Parathyroid adenoma (tissue), 2 donors: ENCODE measurements around the gene PIEZO1.

Source experiments
- H2AFZ ChIP-seq: fragments of 300-600 bp; sonication (generic); one replicate; pipeline ENCODE4 v1.7.0; 2017; ENCODE audit warnings: antibody characterized with exemption, mild to moderate bottlenecking
- H3K27ac ChIP-seq: fragments of 300-600 bp; sonication (generic); one replicate; pipeline ENCODE4 v1.7.0; 2017
- H3K27me3 ChIP-seq: fragments of 300-600 bp; sonication (generic); one replicate; pipeline ENCODE4 v1.7.0; 2017; ENCODE audit warnings: low read length; ENCODE audit not compliant: control insufficient read depth, insufficient read depth
- H3K36me3 ChIP-seq: fragments of 300-600 bp; sonication (generic); one replicate; pipeline ENCODE4 v1.7.0; 2017; ENCODE audit warnings: low read length; ENCODE audit not compliant: control insufficient read depth, insufficient read depth
- H3K4me1 ChIP-seq: fragments of 300-600 bp; sonication (generic); one replicate; pipeline ENCODE4 v1.7.0; 2017; ENCODE audit warnings: control low read depth
- H3K4me2 ChIP-seq: fragments of 300-600 bp; sonication (generic); one replicate; pipeline ENCODE4 v1.7.0; 2017; ENCODE audit warnings: low read length
- H3K4me3 ChIP-seq: fragments of 300-600 bp; sonication (generic); one replicate; pipeline ENCODE4 v1.7.0; 2017; ENCODE audit warnings: low read depth, low read length
- H3K79me2 ChIP-seq: fragments of 300-600 bp; sonication (generic); one replicate; pipeline ENCODE4 v1.7.0; 2017; ENCODE audit warnings: control low read depth
- H3K9ac ChIP-seq: fragments of 300-600 bp; sonication (generic); one replicate; pipeline ENCODE4 v1.7.0; 2017; ENCODE audit warnings: mild to moderate bottlenecking
- H3K9me3 ChIP-seq: fragments of 300-600 bp; sonication (generic); one replicate; pipeline ENCODE4 v1.7.0; 2017; ENCODE audit warnings: low read length; ENCODE audit not compliant: control insufficient read depth
- TF ChIP-seq, protein P1 (sequence below): fragments of 300-600 bp; sonication (generic); IDR thresholded peaks from one replicate; pipeline ENCODE4 v1.7.0; 2017; ENCODE audit warnings: antibody characterized with exemption, mild to moderate bottlenecking
- donor health status: primary hyperparathyroidism.

PIEZO1 gene

DNA sequence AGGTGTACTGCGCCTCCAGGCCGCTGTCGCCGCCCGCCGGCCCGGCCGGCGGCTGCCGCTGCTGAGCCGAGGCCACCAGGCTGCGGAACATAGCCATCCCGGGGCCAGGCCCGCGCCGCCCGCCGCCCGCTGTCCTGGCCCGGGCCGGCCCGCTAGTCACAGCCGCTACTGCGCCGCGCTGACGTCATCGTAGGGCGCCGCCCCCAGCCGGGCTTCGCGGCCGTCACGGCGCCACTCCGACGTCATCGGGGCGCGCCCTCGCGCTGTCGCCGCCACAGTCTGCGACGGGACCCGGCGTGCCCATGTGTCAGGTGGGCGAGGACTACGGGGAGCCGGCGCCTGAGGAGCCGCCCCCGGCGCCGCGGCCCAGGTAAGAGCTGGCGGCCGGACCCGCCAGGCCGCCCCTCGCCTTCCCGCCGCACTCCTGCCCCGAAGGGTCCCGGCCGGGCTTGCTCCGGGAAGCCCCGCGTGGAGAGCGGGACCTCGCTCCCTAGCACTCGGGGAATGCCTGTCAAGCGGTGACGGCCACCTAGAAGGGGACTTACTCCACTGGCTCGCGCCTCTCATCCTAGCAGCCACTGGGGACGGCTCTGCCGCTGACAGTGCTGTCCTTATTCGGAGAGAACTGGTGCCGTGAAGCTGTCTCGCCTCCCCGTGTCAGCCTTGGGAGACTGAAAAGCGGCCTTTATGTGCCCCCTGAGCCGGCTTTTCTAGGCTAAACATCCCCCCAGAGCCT is 78.6 kb downstream of the PIEZO1 start, which contains the start of the genes CTU2 and RNF166:
Gene CTU2, plus strand, starts transcription at position 275 of the 736 bp plus-strand sequence. Its CDS starts 28 bp downstream, at position 303.
Gene RNF166, minus strand, starts transcription at position 180 of the 736 bp plus-strand sequence. Its CDS starts 83 bp downstream, at position 97.
- Histone ChIP-seq H3K27me3 (no peaks in the 10 kb centered on the region), H3K4me2 (peak within 1 kb of the TSS; percentile 92), H3K27ac (peak within 1 kb of the TSS; percentile 60), H3K9me3 (no peaks in the 10 kb centered on the region), H3K4me3 (peak within 1 kb of the TSS; percentile 86), H3K79me2 (peaks cover 18% of the 10 kb centered on the region), H3K9ac (peak within 1 kb of the TSS; percentile 64), H3K36me3 (no peaks in the 10 kb centered on the region), H3K4me1 (peaks cover 10% of the 10 kb centered on the region), H2AFZ (peak within 1 kb of the TSS; percentile 94)
- TF ChIP-seq, protein P1, sequence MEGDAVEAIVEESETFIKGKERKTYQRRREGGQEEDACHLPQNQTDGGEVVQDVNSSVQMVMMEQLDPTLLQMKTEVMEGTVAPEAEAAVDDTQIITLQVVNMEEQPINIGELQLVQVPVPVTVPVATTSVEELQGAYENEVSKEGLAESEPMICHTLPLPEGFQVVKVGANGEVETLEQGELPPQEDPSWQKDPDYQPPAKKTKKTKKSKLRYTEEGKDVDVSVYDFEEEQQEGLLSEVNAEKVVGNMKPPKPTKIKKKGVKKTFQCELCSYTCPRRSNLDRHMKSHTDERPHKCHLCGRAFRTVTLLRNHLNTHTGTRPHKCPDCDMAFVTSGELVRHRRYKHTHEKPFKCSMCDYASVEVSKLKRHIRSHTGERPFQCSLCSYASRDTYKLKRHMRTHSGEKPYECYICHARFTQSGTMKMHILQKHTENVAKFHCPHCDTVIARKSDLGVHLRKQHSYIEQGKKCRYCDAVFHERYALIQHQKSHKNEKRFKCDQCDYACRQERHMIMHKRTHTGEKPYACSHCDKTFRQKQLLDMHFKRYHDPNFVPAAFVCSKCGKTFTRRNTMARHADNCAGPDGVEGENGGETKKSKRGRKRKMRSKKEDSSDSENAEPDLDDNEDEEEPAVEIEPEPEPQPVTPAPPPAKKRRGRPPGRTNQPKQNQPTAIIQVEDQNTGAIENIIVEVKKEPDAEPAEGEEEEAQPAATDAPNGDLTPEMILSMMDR, result no peak

- Histone ChIP-seq H3K27me3 (no peaks in the 10 kb centered on the region), H2AFZ (peak overlapping the region; percentile 70), H3K36me3 (no peaks in the 10 kb centered on the region), H3K4me3 (peak overlapping the region; percentile 86), H3K4me1 (peaks cover 10% of the 10 kb centered on the region), H3K27ac (no peak overlapping the region), H3K9ac (no peak overlapping the region), H3K79me2 (peaks cover 18% of the 10 kb centered on the region), H3K9me3 (no peaks in the 10 kb centered on the region), H3K4me2 (peak overlapping the region; percentile 92)
- TF ChIP-seq, protein P1, result no peak
Observed at GRCh38 chr16:88705801-88706228, 79.2 kb downstream of the PIEZO1 start.

DNA sequence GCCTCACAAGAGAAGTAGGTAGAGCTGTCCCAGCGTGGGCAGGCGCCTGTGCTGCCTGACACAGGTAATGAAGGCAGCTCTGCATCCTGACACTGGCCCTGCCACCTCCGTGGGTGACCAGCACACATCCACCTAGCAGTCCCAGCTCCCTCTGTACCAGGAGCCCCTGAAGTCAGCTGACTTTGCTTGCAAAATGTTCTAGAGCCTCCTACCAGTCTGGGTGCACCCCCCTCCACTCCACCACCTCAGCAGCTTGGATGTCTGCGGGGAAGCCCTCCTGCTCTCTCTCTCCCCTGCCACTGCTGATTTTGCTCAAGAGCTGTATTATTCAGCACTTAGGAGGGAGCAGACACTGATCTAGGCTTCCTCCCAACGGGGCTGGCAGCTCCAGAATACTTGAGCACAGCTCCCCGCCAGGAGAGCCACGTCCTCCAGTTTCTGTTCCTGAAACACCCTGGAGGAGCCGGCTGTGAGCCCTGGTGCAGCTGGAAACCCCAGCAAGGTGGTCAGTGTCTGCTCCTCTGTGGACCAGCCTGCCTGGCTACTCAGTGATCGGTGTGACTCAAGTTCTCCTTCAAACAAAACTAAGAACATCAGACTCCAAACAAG is 79.8 kb downstream of the PIEZO1 start:
- H3K9me3 ChIP-seq, result no peaks in the 10 kb centered on the region
- H3K79me2 ChIP-seq, result peaks cover 18% of the 10 kb centered on the region
- peak overlapping the region; percentile 33 for H3K27ac ChIP-seq
- TF ChIP-seq, protein P1, result no peak
- H3K4me3 ChIP-seq, result peak overlapping the region; percentile 55
- H3K36me3 ChIP-seq, result no peaks in the 10 kb centered on the region
- no peaks in the 10 kb centered on the region for H3K27me3 ChIP-seq
- no peak overlapping the region for H3K9ac ChIP-seq
- peak overlapping the region; percentile 79 for H3K4me2 ChIP-seq
- H2AFZ ChIP-seq, result no peak overlapping the region
- peaks cover 10% of the 10 kb centered on the region for H3K4me1 ChIP-seq

DNA sequence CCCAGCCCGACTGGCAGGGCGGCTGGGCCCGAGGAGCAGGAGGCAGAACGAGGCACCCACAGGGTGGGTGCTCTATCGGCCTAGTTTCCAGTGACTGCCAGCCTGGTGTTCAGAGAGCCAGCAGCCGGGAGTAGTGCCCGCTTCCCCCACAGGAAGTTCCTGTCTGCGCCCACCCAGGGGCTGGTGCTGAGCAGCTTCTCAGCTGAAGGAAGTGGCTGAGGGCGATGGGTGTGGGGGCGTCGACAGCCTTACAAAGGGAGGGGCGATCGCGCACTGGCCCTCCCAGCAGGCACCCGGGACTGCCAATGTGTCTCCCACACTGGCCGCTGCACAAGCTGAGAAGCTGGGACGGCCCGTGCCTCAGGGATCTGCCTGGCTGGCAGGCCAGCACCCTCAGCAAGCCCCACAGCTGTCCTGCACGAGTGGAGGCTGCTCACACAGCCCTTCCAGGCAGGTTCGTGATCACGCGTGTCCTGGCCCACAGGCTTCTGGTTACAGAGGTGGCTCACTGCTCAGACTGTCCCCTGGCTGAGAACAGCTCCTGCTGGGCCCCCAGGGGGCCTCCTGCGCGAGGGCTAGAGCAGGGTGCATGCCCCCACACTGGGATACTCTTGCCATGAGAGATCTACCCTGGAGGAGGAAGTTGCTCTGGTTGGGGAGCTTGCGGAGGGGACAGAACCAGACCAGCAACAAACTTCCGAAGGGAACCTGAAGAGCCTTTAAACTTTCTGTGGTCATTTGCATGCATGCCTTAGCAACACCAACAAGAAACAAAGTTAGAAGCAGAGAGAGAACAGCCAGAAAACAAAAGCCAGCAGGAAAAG is 81.3 kb downstream of the PIEZO1 start:
- Histone ChIP-seq H3K4me3 (no peak overlapping the region), H3K27me3 (no peaks in the 10 kb centered on the region), H3K9ac (no peak overlapping the region), H3K36me3 (no peaks in the 10 kb centered on the region), H3K79me2 (peaks cover 18% of the 10 kb centered on the region), H3K4me2 (no peak overlapping the region), H2AFZ (no peak overlapping the region), H3K27ac (peak overlapping the region; percentile 3), H3K9me3 (no peaks in the 10 kb centered on the region), H3K4me1 (peaks cover 10% of the 10 kb centered on the region)
- TF ChIP-seq, protein P1, result no peak
